GM06990 (cell line): ENCODE measurements around the gene DCLRE1C.

Experiments
- DNase-seq: peaks from one replicate; pipeline ENCODE4 v3.0.0-alpha.2; 2011; ENCODE audit not compliant: insufficient read length; ENCODE audit errors: extremely low read depth
- H3K27me3 ChIP-seq: replicated peaks from 2 replicates; pipeline ENCODE4 v1.6.0; 2011; ENCODE audit warnings: low read length; ENCODE audit not compliant: control insufficient read depth, insufficient read depth
- H3K36me3 ChIP-seq: 2 replicates; pipeline ENCODE4 v1.5.1; 2011; ENCODE audit warnings: low read length; ENCODE audit not compliant: control insufficient read depth, insufficient read depth
- H3K4me3 ChIP-seq: replicated peaks from 2 replicates; pipeline ENCODE4 v1.5.1; 2011; ENCODE audit warnings: low read depth, mild to moderate bottlenecking, control low read depth, low read length
- CTCF ChIP-seq: IDR thresholded peaks from 2 replicates; pipeline ENCODE4 v1.5.1; 2011; ENCODE audit warnings: low read length, control low read depth, mild to moderate bottlenecking, inconsistent platforms; ENCODE audit not compliant: insufficient read depth, poor library complexity, severe bottlenecking

Gene DCLRE1C

GRCh38 chr10:14906765-14907164, 47.1 kb downstream of the DCLRE1C start:
- Histone ChIP-seq H3K36me3 (peaks cover 17% of the 10 kb centered on the region), H3K27me3 (no peaks in the 10 kb centered on the region), H3K4me3 (no peak overlapping the region)
- no peak for DNase-seq
- TF ChIP-seq CTCF = no peak

DNA sequence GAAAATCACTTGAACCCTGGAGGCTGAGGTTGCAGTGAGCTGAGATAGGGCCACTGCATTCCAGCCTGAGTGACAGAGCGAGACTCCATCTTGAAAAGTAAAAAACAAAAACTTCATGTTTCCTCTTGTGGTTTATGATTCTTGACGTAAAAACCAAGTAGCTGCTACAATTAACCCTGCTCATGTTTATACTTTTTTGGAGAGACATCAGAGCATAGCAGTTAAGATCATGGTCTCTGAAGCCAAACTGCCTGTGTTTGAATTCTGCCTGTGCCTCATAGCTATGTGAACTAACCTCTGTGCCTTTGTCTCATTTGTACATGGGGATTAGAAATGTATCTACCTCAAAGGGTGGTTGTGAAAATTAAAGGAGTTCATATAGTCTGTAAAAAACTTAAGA, 48.0 kb downstream of the DCLRE1C start:
- Histone ChIP-seq H3K36me3 (peaks cover 16% of the 10 kb centered on the region), H3K4me3 (no peak overlapping the region), H3K27me3 (no peaks in the 10 kb centered on the region)
- no peak for DNase-seq
- TF ChIP-seq CTCF = no peak

DNA sequence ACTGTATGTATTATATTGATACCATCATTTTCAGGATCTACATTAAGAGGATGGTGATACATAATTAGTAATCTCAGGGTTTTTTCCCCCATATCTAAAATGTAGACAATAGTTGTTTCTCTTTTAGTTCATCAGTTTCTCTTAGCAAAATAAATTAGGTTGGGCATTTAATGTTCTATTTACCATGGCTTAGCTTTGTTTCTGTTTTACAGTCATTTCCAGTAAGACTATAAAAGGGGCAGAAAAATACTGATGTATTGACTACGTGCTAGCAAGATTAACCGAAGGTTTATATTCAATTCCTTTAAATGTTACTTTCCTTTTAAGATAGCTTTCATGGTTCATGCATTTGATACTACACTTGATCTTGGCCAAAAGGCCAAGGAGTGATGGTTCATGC, 49.0 kb downstream of the DCLRE1C start:
- Histone ChIP-seq H3K27me3 (no peaks in the 10 kb centered on the region), H3K36me3 (peaks cover 11% of the 10 kb centered on the region), H3K4me3 (no peak overlapping the region)
- TF ChIP-seq CTCF = no peak
- no peak for DNase-seq

DNA sequence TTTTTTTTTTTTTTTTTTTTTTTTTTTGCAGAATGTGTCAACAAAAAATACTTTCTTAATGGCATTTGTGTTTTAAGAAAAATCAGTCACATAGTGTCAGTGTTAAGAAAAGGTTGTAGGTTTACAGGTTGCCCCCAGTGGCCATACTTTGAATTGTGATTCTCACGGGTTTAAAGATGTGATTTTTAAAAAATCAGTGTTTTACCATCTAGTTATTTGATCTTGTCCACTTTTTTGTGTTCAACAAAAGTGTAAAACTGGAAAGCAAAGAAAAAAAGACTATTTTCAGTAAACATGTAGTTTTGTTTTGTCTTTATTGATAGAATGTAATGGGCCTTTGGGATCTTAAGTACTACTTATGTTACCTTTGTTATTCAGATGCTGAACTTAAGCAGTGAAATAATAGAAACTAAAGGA, 49.6 kb downstream of the DCLRE1C start:
- TF ChIP-seq CTCF = peak; percentile 54
- DNase-seq = no peak
- Histone ChIP-seq H3K36me3 (peaks cover 11% of the 10 kb centered on the region), H3K27me3 (no peaks in the 10 kb centered on the region), H3K4me3 (no peak overlapping the region)

- DNase-seq = no peak
- Histone ChIP-seq H3K27me3 (no peaks in the 10 kb centered on the region), H3K4me3 (no peak overlapping the region), H3K36me3 (no peaks in the 10 kb centered on the region; the same call in none of the 2 replicates)
- no peak for TF ChIP-seq CTCF
Observed at GRCh38 chr10:14891151-14891550, 62.7 kb downstream of the DCLRE1C start.

DNA sequence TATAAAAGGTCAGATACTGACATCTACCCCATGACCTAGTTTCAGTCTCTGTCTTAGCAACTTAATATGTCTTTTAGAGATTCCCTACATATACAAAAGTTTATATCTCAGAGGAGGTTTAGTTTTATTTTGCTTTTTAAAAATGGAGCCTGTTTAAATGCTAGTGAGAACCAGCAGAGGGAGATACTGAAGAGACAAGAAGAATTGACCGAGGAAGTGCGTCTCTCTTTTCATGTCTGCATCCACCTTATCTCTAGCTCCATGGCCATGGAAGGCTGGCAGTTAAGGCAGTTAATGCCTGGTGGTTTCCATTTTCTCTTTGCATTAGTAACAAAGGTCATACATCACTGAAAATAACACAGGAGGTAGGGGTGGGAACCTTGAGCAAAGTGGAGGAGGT, 64.6 kb downstream of the DCLRE1C start:
- no peaks in the 10 kb centered on the region; the same call in none of the 2 replicates for H3K36me3 ChIP-seq
- TF ChIP-seq CTCF = peak; percentile 43
- DNase-seq = no peak
- no peaks in the 10 kb centered on the region for H3K27me3 ChIP-seq
- H3K4me3 ChIP-seq = no peak overlapping the region
